Measurements from ENCODE around the gene PAX7.

Gene PAX7

DNA sequence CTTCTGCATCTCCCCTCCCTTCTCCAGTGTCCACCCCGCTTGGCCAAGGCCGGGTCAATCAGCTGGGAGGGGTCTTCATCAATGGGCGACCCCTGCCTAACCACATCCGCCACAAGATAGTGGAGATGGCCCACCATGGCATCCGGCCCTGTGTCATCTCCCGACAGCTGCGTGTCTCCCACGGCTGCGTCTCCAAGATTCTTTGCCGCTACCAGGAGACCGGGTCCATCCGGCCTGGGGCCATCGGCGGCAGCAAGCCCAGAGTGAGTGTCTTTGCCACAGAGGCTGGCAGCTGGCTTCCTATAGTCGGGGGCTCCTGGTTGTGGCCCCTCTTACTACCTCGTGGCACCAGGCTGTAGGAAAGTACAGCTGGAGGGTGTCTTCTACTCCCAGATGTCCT, 3.6 kb downstream of the PAX7 start:
- Mint-ChIP-seq H3K4me3 (no peak overlapping the region), H3K9me3 (no peaks in the 10 kb centered on the region), H3K4me1 (ENCODE audit: low read depth) (peaks cover 9% of the 10 kb centered on the region), H3K27ac (no peak overlapping the region), H3K27me3 (ENCODE audit: low read depth) (peaks cover 98% of the 10 kb centered on the region), H3K36me3 (ENCODE audit: low read depth) (peaks cover 12% of the 10 kb centered on the region)

DNA sequence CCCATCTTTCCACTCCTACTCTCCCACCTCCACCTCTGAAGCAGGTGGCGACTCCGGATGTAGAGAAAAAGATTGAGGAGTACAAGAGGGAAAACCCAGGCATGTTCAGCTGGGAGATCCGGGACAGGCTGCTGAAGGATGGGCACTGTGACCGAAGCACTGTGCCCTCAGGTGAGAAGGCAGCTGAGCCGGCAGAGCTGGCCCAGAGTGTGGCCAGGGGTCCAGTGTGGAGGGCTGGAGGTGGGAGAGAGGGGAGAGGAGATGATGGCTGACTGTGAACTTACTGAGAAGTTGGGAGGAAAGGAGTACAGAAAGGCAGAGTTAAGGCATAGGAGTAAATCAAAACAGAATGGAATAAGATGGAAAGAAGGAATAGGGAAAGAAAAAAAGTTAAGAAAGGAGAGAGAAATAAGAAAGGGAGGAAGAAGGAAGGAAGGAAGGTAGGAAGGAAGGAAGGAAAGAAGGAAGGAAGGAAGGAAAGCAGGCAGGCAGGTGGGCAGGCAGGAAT, 4.5 kb downstream of the PAX7 start:
- Mint-ChIP-seq H3K27me3 (ENCODE audit: low read depth) (peaks cover 98% of the 10 kb centered on the region), H3K36me3 (ENCODE audit: low read depth) (peaks cover 12% of the 10 kb centered on the region), H3K4me1 (ENCODE audit: low read depth) (peaks cover 11% of the 10 kb centered on the region), H3K9me3 (no peaks in the 10 kb centered on the region), H3K27ac (no peak overlapping the region), H3K4me3 (no peak overlapping the region)

DNA sequence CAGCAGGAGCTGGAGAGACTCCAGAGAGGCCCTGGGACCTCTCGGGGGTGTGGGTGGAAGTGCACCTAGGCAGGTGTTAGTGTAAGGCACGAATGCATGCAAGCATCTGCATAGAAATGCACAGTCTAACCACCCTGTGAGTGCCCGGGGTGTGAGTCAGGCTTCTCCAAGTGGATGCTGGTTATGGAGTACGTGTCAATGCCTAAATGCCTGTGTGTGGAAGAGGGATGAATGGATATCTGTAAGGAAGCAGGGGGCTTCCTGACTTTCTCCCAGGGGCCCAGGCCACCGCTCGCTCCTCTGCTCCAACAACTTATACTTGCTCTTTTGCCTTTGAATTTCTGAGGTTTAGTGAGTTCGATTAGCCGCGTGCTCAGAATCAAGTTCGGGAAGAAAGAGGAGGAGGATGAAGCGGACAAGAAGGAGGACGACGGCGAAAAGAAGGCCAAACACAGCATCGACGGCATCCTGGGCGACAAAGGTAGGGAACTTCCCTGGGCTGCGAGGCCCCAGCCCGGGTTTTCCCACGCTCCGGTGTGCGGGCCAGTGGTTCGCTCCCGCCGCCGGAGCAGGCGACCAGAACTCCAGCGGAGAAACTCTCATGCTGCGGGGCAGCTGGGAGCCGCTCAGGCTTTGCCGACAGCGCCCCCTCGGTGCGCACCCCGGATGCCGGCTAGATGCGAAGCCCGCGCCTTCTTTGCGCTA, 5.4 kb downstream of the PAX7 start:
- H3K4me1 Mint-ChIP-seq (ENCODE audit: low read depth): peaks cover 8% of the 10 kb centered on the region
- H3K27ac Mint-ChIP-seq: peak overlapping the region; percentile 75
- H3K36me3 Mint-ChIP-seq (ENCODE audit: low read depth): peaks cover 13% of the 10 kb centered on the region
- no peak overlapping the region for H3K4me3 Mint-ChIP-seq
- no peaks in the 10 kb centered on the region for H3K9me3 Mint-ChIP-seq
- peaks cover 98% of the 10 kb centered on the region for H3K27me3 Mint-ChIP-seq (ENCODE audit: low read depth)

DNA sequence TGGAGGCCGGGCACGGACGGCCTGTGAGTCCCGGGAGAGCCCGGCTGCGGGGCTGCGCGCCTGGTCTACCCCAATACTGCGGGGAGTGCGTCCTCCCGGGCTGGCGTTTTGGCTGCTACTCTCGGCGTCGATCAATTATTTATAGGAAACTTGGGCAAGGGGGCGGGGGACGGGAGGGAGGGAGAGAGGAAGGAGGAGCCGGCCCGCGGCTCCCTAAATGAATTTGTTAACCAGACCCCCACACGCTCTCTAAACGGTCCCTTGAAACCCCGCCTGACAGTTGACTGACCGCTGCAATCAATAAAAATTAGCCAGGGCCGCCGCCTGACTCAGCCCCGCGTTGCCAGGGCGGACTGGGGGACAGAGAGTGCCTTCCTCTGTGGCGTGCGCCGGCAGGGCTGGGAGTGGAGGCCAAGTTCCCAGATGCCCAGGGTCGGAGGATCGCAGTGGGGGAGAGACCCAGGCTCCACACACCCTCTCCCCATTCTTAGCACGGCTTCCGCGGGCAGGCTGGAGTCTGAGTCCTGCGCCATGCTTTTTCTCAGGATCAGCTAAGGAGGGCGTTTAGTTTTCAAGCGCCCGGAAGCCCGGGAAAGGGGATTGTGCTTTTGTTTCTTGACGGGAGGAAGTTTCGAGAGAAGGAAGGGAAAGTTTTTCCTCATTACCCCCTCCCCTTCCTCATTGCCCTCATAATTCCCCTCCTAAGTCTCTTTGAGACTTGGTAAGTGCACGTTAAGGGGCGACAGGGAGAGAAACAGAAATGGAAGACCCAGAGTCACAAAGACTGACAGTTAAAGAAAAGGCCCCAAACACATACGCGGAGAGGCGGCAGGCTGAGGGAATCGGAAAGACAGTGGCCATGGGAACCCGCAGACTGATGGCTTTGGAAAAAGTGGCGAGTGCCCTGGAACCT, 6.2 kb downstream of the PAX7 start:
- H3K27me3 Mint-ChIP-seq (ENCODE audit: low read depth): peaks cover 100% of the 10 kb centered on the region
- no peaks in the 10 kb centered on the region for H3K9me3 Mint-ChIP-seq
- peaks cover 8% of the 10 kb centered on the region for H3K4me1 Mint-ChIP-seq (ENCODE audit: low read depth)
- H3K27ac Mint-ChIP-seq: peak overlapping the region; percentile 42
- peaks cover 14% of the 10 kb centered on the region for H3K36me3 Mint-ChIP-seq (ENCODE audit: low read depth)
- H3K4me3 Mint-ChIP-seq: no peak overlapping the region

GRCh38 chr1:18637511-18637960, 6.9 kb downstream of the PAX7 start:
- Mint-ChIP-seq H3K27ac (no peak overlapping the region), H3K27me3 (ENCODE audit: low read depth) (peaks cover 100% of the 10 kb centered on the region), H3K9me3 (no peaks in the 10 kb centered on the region), H3K4me1 (ENCODE audit: low read depth) (peaks cover 6% of the 10 kb centered on the region), H3K36me3 (ENCODE audit: low read depth) (peaks cover 9% of the 10 kb centered on the region), H3K4me3 (no peak overlapping the region)

GRCh38 chr1:18637962-18638834, 7.6 kb downstream of the PAX7 start:
- H3K4me1 Mint-ChIP-seq (ENCODE audit: low read depth): peaks cover 6% of the 10 kb centered on the region
- H3K27ac Mint-ChIP-seq: no peak overlapping the region
- no peak overlapping the region for H3K4me3 Mint-ChIP-seq
- H3K27me3 Mint-ChIP-seq (ENCODE audit: low read depth): peaks cover 98% of the 10 kb centered on the region
- no peaks in the 10 kb centered on the region for H3K9me3 Mint-ChIP-seq
- H3K36me3 Mint-ChIP-seq (ENCODE audit: low read depth): peaks cover 6% of the 10 kb centered on the region

GRCh38 chr1:18638835-18639364, 8.3 kb downstream of the PAX7 start:
- Mint-ChIP-seq H3K27me3 (ENCODE audit: low read depth) (peaks cover 96% of the 10 kb centered on the region), H3K4me1 (ENCODE audit: low read depth) (peaks cover 4% of the 10 kb centered on the region), H3K27ac (no peak overlapping the region), H3K36me3 (ENCODE audit: low read depth) (peaks cover 6% of the 10 kb centered on the region), H3K4me3 (no peak overlapping the region), H3K9me3 (no peaks in the 10 kb centered on the region)

DNA sequence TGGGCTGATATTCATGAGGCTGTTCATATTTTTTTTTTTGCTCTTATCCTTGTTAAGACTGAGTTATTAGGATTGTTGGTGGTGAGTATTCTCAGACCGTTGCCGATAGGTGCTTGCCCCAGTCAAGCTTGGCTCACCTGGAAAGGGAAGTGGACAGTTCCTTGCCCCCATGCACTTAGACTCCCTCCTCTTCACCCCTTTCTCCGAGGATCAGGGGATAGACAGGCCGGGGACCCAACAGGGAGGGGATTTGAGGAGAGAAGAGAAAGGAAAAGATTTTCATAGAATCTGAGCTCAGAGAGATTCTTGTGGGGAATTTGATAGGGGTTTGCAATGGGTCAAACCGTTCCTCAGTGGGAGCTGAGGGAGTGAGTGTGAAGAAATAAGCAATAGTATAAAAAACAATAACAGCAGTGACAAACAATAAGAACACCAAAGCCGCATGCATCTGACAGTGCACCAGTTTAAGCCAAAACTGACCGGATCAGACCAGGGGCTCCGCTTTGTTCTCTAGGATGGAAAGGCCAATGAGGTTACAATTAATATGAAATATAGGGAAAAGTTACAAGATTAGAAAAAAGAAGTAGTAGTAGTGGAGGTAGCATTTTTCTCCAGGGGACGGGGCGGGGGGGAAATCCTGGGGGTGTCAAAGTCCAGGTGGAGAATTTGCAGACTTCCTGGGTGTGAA, 8.9 kb downstream of the PAX7 start:
- H3K4me3 Mint-ChIP-seq: no peak overlapping the region
- H3K36me3 Mint-ChIP-seq (ENCODE audit: low read depth): peaks cover 6% of the 10 kb centered on the region
- no peaks in the 10 kb centered on the region for H3K9me3 Mint-ChIP-seq
- H3K27ac Mint-ChIP-seq: peak overlapping the region; percentile 70
- H3K27me3 Mint-ChIP-seq (ENCODE audit: low read depth): peaks cover 96% of the 10 kb centered on the region
- H3K4me1 Mint-ChIP-seq (ENCODE audit: low read depth): peaks cover 4% of the 10 kb centered on the region

GRCh38 chr1:18640228-18641004, 9.8 kb downstream of the PAX7 start:
- H3K27ac Mint-ChIP-seq: peak overlapping the region; percentile 59
- H3K36me3 Mint-ChIP-seq (ENCODE audit: low read depth): peaks cover 5% of the 10 kb centered on the region
- H3K27me3 Mint-ChIP-seq (ENCODE audit: low read depth): peaks cover 96% of the 10 kb centered on the region
- no peak overlapping the region for H3K4me3 Mint-ChIP-seq
- peaks cover 4% of the 10 kb centered on the region for H3K4me1 Mint-ChIP-seq (ENCODE audit: low read depth)
- H3K9me3 Mint-ChIP-seq: no peaks in the 10 kb centered on the region

- Mint-ChIP-seq H3K27me3 (ENCODE audit: low read depth) (peaks cover 96% of the 10 kb centered on the region), H3K27ac (peak overlapping the region; percentile 12), H3K4me3 (no peak overlapping the region), H3K4me1 (ENCODE audit: low read depth) (peaks cover 3% of the 10 kb centered on the region), H3K36me3 (ENCODE audit: low read depth) (peaks cover 4% of the 10 kb centered on the region), H3K9me3 (no peaks in the 10 kb centered on the region)
Observed at GRCh38 chr1:18641005-18641941, 10.6 kb downstream of the PAX7 start.

- peaks cover 90% of the 10 kb centered on the region for H3K27me3 Mint-ChIP-seq (ENCODE audit: low read depth)
- H3K4me3 Mint-ChIP-seq: no peak overlapping the region
- no peak overlapping the region for H3K27ac Mint-ChIP-seq
- peaks cover 2% of the 10 kb centered on the region for H3K36me3 Mint-ChIP-seq (ENCODE audit: low read depth)
- H3K9me3 Mint-ChIP-seq: no peaks in the 10 kb centered on the region
- H3K4me1 Mint-ChIP-seq (ENCODE audit: low read depth): peaks cover 3% of the 10 kb centered on the region
Observed at GRCh38 chr1:18642278-18643095, 11.8 kb downstream of the PAX7 start.

All from T-helper 1 cell treated with Interleukin-12 subunit alpha and Interleukin-12 subunit beta and Interleukin-4 antibody, amounts not matched to agents 30 μg/mL and 1 μg/mL, for 36 hours (primary cell).